WTC11 (cell line): ENCODE measurements around the gene ANO8.

Experiments used
- ATF1 ChIP-seq: sonication (generic); formaldehyde crosslinking; IDR thresholded peaks from 2 replicates; pipeline ENCODE4 v1.8.1; 2023; ENCODE audit warnings: mild to moderate bottlenecking, moderate library complexity, missing genetic modification reagents
- JUN ChIP-seq: sonication (generic); formaldehyde crosslinking; IDR thresholded peaks from 2 replicates; pipeline ENCODE4 v1.8.0; 2023; ENCODE audit warnings: mild to moderate bottlenecking, missing genetic modification reagents
- ZNF232 ChIP-seq: sonication (generic); formaldehyde crosslinking; IDR thresholded peaks from 2 replicates; pipeline ENCODE4 v1.8.0; 2022; ENCODE audit warnings: mild to moderate bottlenecking, missing genetic modification reagents
- TF ChIP-seq, protein P1 (sequence below): fragments of 200-600 bp; IDR thresholded peaks from 2 replicates; pipeline ENCODE4 v1.8.0; 2022; ENCODE audit warnings: antibody characterized with exemption
- TF ChIP-seq, protein P2 (sequence below): sonication (generic); formaldehyde crosslinking; IDR thresholded peaks from 2 replicates; pipeline ENCODE4 v1.8.0; 2022; ENCODE audit warnings: mild to moderate bottlenecking, missing genetic modification reagents
- TF ChIP-seq, protein P3 (sequence below): sonication (generic); formaldehyde crosslinking; IDR thresholded peaks from 2 replicates; pipeline ENCODE4 v1.8.1; 2022; ENCODE audit warnings: low read depth, mild to moderate bottlenecking, moderate library complexity, missing genetic modification reagents, borderline replicate concordance

GRCh38 chr19:17341386-17341785 lies 6.7 kb upstream of the ANO8 start:
- TF ChIP-seq, protein P1, sequence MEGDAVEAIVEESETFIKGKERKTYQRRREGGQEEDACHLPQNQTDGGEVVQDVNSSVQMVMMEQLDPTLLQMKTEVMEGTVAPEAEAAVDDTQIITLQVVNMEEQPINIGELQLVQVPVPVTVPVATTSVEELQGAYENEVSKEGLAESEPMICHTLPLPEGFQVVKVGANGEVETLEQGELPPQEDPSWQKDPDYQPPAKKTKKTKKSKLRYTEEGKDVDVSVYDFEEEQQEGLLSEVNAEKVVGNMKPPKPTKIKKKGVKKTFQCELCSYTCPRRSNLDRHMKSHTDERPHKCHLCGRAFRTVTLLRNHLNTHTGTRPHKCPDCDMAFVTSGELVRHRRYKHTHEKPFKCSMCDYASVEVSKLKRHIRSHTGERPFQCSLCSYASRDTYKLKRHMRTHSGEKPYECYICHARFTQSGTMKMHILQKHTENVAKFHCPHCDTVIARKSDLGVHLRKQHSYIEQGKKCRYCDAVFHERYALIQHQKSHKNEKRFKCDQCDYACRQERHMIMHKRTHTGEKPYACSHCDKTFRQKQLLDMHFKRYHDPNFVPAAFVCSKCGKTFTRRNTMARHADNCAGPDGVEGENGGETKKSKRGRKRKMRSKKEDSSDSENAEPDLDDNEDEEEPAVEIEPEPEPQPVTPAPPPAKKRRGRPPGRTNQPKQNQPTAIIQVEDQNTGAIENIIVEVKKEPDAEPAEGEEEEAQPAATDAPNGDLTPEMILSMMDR, result no peak
- TF ChIP-seq, protein P2, sequence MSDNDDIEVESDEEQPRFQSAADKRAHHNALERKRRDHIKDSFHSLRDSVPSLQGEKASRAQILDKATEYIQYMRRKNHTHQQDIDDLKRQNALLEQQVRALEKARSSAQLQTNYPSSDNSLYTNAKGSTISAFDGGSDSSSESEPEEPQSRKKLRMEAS (CRISPR knock-in tag), result no peak
- TF ChIP-seq JUN (CRISPR knock-in tag) (no peak), ZNF232 (CRISPR knock-in tag) (no peak), ATF1 (CRISPR knock-in tag) (no peak)
- TF ChIP-seq, protein P3, sequence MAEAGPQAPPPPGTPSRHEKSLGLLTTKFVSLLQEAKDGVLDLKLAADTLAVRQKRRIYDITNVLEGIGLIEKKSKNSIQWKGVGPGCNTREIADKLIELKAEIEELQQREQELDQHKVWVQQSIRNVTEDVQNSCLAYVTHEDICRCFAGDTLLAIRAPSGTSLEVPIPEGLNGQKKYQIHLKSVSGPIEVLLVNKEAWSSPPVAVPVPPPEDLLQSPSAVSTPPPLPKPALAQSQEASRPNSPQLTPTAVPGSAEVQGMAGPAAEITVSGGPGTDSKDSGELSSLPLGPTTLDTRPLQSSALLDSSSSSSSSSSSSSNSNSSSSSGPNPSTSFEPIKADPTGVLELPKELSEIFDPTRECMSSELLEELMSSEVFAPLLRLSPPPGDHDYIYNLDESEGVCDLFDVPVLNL (CRISPR knock-in tag), result no peak
